Fibroblast of peridontal ligament (primary cell): ENCODE data around the gene LMAN1L.
A peak's percentile ranks its signal among the peaks of the same experiment; 100 is the strongest.
"Not testable (repeated sequence)": the region's sequence is repeated elsewhere in the genome, so short reads cannot be mapped to it uniquely, and the experiment has no call there.

Experiments used
- DNase-seq: peaks from one replicate; pipeline ENCODE4 v3.0.0-alpha.2; 2010; ENCODE audit errors: extremely low read depth

The LMAN1L gene

GRCh38 chr15:74782259-74783071 is 30.2 kb upstream of the LMAN1L start:
- no peak for DNase-seq

GRCh38 chr15:74783072-74783807 is 29.4 kb upstream of the LMAN1L start:
- no peak for DNase-seq

- no peak for DNase-seq
These were observed 28.8 kb upstream of the LMAN1L start for GRCh38 chr15:74783808-74784175.

GRCh38 chr15:74784426-74785193 is 28.0 kb upstream of the LMAN1L start:
- DNase-seq: no peak

- DNase-seq: no peak
These were observed 27.2 kb upstream of the LMAN1L start for GRCh38 chr15:74785194-74786032.

GRCh38 chr15:74786081-74786480 is 26.6 kb upstream of the LMAN1L start:
- not testable (repeated sequence) for DNase-seq

- no peak for DNase-seq
These were observed 26.0 kb upstream of the LMAN1L start for GRCh38 chr15:74786551-74787165.

- peak; percentile 53 for DNase-seq
These were observed 25.2 kb upstream of the LMAN1L start for GRCh38 chr15:74787251-74788041.

- DNase-seq: no peak
These were observed 24.5 kb upstream of the LMAN1L start for GRCh38 chr15:74788042-74788682.

- DNase-seq: no peak
These were observed 23.9 kb upstream of the LMAN1L start for GRCh38 chr15:74788683-74789151.

- no peak for DNase-seq
These were observed 23.4 kb upstream of the LMAN1L start for GRCh38 chr15:74789171-74789631.

GRCh38 chr15:74789741-74790079 is 22.9 kb upstream of the LMAN1L start:
- DNase-seq: no peak

GRCh38 chr15:74790080-74790916 is 22.3 kb upstream of the LMAN1L start:
- DNase-seq: peak; percentile 75

- DNase-seq: no peak
These were observed 21.6 kb upstream of the LMAN1L start for GRCh38 chr15:74791007-74791406.

GRCh38 chr15:74791667-74792066 is 21.0 kb upstream of the LMAN1L start:
- DNase-seq: no peak

GRCh38 chr15:74792227-74793016 is 20.2 kb upstream of the LMAN1L start:
- no peak for DNase-seq

- DNase-seq: no peak
These were observed 19.3 kb upstream of the LMAN1L start for GRCh38 chr15:74793135-74794028.
